SK-N-SH treated with all-trans-retinoic acid at 6 μM for 48 hours (cell line): Measurements from ENCODE around the gene ZNF493.

Experiments used
- BACH2 ChIP-seq: fragments of 250-450 bp; sonication (Bioruptor Pico); IDR thresholded peaks from 2 replicates; pipeline ENCODE4 v1.9.0; 2021; ENCODE audit warnings: mild to moderate bottlenecking, borderline replicate concordance
- CSDC2 ChIP-seq: fragments of 250-450 bp; sonication (Bioruptor Pico); IDR thresholded peaks from 2 replicates; pipeline ENCODE4 v1.5.0; 2020; ENCODE audit warnings: mild to moderate bottlenecking, moderate library complexity
- CSRNP3 ChIP-seq: fragments of 250-450 bp; sonication (Bioruptor Pico); IDR thresholded peaks from 2 replicates; pipeline ENCODE4 v1.5.1; 2021; ENCODE audit warnings: mild to moderate bottlenecking, moderate library complexity
- ESRRG ChIP-seq: fragments of 250-450 bp; sonication (Bioruptor Pico); IDR thresholded peaks from 2 replicates; pipeline ENCODE4 v1.6.1; 2021; ENCODE audit warnings: mild to moderate bottlenecking
- RARB ChIP-seq: fragments of 250-450 bp; sonication (Bioruptor Pico); IDR thresholded peaks from 2 replicates; pipeline ENCODE4 v1.8.0; 2021; ENCODE audit warnings: mild to moderate bottlenecking, moderate library complexity
- TSHZ2 ChIP-seq: fragments of 250-450 bp; sonication (Bioruptor Pico); IDR thresholded peaks from 2 replicates; pipeline ENCODE4 v1.5.0; 2020; ENCODE audit warnings: mild to moderate bottlenecking, moderate library complexity
- ZFP30 ChIP-seq: fragments of 450-650 bp; formaldehyde crosslinking; IDR thresholded peaks from 2 replicates; pipeline ENCODE4 v1.5.0; 2022; ENCODE audit warnings: mild to moderate bottlenecking, moderate library complexity
- ZNF8 ChIP-seq: fragments of 450-650 bp; formaldehyde crosslinking; IDR thresholded peaks from 2 replicates; pipeline ENCODE4 v1.5.0; 2020; ENCODE audit warnings: mild to moderate bottlenecking, moderate library complexity

DNA sequence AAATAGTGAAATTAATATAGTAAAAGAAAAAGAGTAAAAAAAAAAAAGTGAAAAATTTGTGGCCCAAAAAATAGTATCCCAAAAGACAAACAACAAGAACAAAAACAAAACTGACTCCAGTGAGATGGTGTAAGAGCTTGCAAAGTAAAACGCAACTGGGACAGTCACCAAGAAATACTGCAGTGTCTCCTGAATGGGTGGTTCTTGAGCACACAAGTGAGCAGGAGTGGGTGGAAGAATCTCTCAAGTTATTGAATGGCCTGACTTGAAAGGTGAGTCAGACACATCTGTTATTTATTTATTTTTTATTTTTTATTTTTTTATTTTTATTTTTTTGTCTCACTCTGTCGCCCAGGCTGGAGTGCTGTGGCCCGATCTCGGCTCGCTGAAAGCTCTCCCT lies 1.9 kb downstream of the ZNF493 start:
- no peak for TF ChIP-seq ZNF8 (CRISPR knock-in tag)
- TF ChIP-seq BACH2 (CRISPR knock-in tag) = no peak
- no peak for TF ChIP-seq ZFP30 (CRISPR knock-in tag)
- TF ChIP-seq CSDC2 (CRISPR knock-in tag) = no peak
- TF ChIP-seq TSHZ2 (CRISPR knock-in tag) = no peak
- TF ChIP-seq RARB (CRISPR knock-in tag) = no peak
- no peak for TF ChIP-seq CSRNP3 (CRISPR knock-in tag)
- no peak for TF ChIP-seq ESRRG
